Fibroblast of upper back skin (primary cell): ENCODE data around the gene COL26A1.
A peak's percentile ranks its signal among the peaks of the same experiment; 100 is the strongest.

Source experiments
- DNase-seq: peaks from one replicate; pipeline ENCODE4 v3.0.0-alpha.2; 2013

The COL26A1 gene

DNA sequence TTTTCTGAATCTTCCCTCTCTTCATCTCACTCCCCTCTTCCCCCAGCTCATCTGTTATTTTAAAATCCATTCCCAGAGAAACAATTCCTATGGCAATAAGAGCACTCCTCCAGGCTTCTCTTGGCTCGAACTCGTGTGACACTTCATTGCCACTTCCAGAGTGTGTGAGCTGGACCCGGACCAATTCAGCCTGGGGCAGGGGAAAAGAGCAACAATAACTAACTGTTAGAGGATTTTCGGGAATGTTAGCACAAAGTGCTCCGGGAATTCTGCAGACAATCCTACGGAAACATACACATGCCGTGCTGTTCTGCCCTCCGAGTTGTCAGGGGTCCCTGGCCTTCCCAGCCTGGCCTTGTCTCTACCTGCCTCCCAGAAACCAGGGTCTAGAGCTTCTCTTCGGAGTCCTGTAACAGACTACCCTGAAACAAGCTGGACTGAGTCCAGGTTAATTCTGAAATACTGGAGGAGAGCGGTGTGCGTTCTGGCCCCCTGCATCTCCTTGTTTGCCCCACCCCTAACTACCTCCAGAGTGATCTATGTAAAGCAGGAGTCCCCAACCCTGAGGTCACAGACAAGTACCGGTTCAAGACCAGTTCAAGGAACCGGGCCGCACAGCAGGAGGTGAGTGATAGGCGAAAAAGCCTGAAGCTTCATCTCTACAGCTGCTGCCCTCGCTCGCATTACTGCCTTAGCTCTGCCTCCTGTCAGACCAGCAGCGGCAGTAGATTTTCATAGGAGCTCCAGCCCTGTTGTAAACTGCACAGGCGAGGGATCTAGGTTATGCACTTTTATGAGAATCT is 11.3 kb downstream of the COL26A1 start:
- no peak for DNase-seq

DNA sequence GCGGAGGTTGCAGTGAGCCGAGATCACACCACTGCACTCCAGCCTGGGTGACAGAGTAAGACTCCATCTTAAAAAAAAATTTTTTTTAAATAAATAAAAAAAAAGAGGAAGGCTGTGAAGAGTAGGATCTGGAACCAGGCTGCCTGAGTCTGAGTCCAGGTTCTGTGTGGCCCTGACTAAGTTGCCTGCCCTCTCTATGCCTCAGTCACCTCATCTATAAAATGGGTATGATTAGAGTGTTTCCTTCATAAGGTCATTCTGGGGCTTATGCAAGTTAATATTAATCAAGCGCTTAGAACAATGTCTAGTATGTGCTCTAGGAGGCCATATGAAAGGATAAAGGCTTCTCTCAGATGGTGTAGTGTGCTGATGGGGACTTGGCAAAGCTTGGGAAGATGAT is 12.3 kb downstream of the COL26A1 start:
- no peak for DNase-seq

DNA sequence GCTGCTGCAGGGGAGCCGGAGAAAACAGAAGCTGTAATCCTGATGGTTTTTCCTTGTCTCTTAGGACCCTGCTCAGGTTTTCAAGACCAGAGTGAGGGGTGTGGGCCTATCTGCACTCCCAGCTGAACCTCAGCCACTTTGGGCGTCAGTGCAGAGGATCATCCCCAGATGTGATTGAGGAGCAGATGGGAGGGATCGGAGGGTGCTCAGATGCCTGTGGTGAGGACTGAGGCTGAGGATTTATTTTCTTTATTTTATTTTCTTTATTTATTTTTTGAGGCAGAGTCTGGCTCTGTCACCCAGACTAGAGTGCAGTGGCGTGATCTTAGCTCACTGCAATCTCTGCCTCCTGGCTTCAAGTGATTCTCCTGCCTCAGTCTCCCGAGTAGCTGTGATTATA is 13.9 kb downstream of the COL26A1 start:
- DNase-seq = no peak

DNA sequence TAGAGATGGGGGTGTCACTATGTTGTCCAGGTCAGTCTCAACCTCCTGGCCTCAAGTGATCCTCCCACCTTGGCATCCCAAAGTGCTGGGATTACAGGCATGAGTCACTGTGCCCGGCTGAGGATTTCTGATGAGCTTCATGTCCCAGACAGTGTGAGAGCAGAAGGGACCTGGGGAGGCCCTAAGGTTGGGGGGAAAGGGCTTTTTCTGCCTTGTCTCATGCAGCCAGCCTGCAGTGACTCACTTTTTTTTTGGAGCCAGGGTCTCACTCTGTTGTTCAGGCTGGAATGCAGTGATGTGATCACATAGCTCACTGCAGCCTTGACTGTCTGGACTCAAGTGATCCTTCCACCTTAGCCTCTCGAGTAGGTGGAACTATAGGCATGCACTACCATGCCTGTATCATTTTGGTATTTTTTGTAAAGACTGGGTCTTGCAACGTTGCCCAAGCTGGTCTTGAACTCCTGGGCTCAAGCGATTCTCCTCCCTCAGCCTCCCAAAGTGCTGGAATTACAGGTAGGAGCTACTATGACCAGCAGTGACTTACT is 14.6 kb downstream of the COL26A1 start:
- DNase-seq = peak; percentile 23

DNA sequence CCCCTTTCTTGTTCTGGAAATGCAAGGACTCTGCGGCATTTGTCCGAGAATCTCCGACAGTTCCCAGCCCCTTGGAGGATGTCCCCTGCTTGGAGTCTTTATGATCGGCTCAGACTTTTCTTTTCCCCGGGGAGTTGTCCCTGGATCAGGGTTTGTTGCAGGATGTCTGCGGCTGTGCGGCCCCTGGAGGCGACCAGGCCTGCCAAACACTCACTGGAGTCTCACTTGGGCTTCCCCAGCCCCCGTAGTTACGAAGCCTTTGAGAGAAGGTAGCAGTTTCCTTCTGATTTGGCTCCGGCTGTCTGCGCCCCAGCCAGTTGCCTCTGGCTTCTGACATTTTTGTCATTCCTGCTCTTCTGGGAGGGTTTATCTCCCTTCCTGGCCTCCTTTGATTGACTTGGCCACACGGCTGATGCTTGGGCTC is 16.1 kb downstream of the COL26A1 start:
- DNase-seq = peak; percentile 49

DNA sequence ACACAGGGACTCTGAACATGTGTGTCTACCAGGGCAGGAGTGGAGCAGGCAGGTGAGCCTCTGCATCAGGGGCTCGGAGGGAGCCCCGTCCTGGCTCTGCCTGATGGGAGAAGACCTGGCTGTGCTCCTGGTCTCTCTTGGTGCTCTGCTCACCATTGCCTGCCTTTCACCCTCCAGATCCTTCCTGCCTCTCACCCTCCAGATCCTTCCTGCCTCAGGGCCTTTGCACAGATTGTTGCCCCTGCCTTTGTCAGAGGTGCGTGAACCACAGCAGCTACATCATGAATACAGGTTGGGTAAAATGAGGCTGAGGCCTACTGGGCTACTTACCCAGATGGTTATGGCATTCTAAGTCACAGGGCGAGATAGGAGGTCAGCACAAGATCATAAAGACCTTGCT is 16.6 kb downstream of the COL26A1 start:
- no peak for DNase-seq

DNA sequence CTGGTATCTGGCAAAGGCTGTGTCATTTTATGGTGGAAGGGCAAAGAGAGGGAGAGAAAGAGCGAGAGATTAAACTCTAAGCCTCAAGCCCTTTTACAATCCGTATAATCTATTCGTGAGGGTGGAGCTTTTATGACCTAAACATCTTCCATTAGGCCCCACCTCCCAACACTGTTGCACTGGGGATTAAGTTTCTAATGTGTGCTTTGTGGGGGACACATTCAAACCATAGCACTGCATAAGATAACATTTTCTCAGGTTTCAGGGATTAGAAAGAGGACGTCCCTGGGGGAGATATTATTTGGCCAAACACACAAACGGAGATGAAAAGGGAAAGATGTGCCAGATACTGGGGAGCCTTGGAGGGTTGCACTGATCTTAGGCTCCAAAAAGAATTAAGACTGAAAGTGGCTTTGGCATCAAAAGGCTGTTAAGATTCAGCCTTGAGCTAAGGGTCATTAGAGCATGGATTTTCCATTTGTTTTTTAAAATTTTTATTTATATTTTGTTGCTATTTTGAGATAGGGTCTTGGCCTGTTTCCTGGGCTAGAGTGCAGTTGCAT is 19.0 kb downstream of the COL26A1 start:
- no peak for DNase-seq

DNA sequence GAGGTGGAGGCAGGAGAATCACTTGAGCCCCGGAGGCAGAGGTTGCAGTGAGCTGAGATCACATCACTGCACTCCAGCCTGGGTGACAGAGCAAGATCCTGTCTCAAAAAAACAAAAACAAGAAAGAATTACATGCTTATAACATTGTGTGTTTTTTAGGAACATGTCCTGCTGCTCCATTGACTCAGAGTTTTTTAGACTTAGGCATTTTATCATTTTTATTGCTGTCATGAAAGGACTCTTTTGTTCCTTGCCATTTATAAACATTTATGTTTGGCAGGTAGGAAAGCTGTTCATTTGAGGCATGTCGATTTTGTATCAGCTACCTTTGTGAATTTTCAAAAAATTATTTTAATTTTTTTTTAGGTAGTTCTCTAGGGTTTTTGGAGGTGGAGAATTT is 20.3 kb downstream of the COL26A1 start:
- DNase-seq = no peak

DNA sequence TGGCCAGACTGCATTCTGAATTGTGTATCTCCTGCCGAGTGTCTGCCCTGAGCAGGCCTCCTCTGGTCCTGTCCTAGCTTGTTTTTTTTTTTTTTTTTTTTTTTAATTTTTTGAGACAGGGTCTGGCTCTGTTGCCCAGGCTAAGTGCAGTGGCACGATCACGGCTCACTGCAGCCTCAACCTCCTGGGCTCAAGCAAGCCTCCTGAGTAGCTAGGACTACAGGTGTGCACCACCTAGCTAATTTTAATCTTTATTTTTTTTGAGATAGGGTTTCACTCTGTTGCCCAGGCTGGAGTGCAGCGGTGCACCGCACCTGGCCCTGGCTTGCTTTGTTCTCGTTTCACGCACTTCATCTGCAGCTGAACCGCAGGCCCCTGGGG is 23.5 kb downstream of the COL26A1 start:
- DNase-seq = no peak

DNA sequence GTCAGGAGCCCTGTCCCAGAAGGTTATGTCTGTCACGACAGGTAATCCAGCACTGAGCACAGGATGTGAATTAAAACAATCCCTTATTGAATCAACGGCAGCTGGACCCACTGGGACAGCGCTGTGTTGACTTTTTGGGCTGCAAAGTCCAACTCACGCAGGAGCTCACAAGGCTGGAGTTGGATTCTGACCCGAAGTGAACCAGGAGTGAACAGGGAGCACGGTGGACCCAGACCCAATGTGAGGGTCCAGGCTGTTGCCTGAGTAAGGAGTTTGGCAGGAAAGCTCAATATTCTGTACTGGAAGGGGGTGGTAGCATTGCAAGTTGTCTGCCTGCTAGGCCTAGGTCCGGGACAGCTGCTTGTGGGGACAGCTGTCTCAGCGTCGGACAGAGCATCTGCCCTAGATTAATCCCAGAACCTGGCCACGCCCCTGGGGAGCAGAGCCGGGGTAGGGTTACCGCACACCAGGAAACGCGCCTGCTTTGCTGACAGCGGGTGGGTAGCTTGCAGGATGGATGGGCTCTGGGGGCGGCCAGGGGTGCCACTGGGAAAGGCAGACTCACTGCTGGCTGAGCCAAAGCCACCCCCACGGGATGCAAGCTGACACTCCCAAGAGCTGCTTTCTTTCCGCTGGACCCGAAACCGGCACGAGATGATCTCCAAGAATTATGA is 24.0 kb downstream of the COL26A1 start:
- peak; percentile 56 for DNase-seq

DNA sequence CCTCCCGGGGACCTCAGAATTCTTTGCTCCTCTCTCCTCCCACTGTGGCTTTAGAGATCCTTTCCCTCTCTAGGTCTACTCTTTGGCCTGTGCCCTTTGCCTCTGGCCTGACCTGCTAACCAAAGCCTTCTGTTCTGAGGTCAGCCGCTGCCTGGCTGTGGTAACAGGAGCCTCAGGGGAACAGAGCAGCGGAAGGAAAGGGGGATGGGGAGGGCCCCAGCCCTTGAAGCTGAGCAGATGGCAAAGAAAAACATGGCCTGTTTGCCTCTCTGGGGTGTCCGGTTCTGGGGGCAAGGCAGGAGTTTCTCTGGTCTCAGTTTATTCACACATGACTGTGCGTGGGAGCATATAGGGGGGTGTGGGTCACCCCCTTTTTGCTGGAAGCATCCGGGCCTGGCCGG is 28.2 kb downstream of the COL26A1 start:
- DNase-seq = peak; percentile 28

DNA sequence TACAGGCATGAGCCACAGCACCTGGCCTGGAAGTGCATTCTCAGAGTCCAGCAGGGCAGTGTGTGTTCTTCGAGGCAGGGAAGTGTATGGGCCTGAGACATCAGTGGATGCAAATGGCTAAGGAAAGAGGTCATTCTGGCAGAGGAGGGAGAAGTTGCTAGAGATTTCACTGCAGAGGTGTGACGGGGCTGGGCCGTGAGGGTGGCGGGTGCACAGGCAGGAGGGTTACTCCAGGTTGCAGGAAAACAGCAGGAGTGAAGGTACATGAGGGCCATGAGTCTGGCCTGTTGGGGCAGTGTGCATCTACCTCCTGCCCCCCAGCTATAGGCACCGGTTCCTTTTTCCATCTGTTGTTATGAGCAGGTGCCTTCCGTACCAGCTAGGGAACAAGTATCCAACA is 29.3 kb downstream of the COL26A1 start:
- no peak for DNase-seq

DNA sequence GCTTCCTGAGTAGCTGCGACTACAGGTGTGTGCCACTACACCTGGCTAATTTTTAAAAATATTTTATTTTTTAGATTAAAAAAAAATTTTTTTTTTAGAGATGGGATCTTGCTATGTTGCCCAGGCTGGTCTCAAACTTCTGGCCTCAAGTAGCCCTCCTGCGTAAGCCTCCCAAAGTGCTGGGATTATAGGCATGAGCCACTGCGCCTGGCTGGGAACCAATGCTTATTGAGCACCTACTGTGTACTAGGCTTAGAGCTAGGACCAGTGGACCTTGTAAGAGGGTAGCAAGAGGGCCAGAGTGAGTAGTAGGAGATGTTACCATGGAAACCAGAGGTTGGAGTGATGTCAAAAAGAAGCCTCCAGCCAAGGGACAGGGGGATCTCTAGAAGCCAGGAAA is 31.2 kb downstream of the COL26A1 start:
- DNase-seq = no peak

DNA sequence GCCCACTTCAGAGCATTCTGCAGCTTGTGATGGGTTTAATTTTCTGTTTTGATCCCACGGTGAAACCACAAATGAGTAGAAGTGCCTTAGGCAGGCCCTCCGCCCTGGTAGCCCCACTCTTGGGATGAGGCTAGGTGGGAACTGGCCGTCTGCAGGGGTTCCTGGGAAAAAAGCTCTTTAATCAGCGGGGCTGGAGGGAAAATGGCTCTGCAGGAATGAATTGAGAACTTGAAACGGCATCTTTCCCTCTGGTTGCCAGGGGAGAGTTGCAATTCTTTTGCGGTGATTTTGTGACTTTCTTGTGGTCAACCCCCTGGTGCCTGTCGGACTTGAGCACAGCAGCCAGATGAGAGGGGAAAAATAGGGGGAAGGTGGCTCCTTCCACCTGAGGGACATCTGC is 32.7 kb downstream of the COL26A1 start:
- no peak for DNase-seq

DNA sequence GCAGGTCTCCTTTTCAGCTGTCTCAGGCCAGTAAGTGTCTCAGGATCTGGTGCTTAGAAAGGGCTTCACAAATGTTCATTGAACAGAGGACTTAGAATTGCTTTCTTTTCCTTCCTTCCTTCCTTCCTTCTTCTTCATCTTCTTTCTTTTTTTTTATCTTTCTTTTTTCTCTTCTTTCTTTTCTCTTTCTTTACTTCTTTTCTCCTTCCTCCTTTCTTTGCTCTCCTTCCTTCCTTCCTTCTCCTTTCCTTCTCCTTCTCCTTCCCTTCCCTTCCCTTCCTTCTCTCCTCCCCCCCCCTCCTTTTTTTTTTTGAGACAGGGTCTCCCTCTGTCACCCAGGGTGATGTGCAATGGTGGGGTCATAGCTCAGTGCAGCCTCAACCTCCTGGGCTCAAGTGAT is 34.6 kb downstream of the COL26A1 start:
- no peak for DNase-seq

DNA sequence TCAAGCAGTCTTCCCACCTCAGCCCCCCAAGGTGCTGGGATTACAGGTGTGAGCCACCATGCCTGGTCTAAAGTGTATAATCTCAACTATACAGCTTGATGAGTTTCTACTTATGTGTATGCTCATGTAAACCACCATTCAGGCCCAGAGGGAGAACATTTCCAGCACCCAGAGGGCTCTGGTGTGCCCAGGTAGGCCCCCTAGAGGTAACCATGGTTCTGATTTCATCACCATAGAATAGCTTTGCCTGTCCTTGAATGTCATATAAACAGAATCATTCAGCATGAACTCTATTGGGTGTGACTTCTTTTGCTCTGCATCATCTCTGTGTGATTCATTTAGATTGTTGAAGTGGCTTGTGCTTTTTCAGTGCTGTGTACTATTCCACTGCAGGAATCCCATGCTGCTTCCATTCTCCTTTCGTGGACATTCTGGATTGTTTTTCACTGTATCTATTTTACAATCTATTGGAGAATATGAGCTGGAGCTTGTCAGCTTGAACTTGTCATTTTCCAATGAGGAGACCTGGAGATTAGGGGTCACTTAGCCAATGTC is 35.2 kb downstream of the COL26A1 start:
- DNase-seq = no peak

DNA sequence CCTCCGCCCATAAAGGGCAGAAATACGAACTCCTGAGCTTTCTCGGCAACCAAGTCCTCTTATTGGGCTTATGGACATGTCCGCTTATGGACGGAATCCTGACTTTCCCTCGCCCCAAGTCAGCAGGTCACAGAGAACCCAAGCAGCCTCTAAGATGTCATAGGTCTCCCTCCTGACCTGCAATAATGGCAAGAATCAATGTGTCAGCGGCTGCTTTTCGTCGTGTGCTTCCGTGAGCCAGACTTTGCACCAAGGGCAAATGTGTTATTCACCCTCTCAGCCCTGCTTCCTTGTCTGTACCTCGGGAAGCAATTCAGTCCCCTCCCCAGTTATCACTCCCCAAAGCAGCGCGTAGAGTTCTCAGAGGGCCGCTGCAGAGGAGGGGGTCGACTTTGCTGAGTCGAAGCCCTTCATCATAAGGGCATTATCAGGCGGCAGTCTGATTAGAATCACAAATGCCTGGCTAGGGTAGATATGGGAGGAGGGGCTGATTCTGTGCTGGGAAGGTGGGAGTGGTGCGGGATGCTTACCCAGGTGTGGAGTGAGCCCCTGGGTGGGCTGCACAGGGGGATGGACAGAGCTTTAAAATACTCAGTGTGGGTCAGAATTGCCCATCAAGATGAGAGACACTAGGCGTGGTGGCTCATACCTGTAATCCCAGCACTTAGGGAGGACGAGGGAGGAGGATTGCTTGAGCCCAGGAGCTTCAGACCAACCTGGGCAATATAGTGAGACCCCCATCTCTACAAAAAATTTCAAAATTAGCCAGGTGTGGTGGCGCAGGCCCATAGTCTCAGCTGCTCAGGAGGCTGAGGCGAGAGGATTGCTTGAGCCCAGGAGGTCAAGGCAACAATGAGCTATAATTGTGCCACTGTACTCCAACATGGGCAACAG is 36.0 kb downstream of the COL26A1 start:
- no peak for DNase-seq

DNA sequence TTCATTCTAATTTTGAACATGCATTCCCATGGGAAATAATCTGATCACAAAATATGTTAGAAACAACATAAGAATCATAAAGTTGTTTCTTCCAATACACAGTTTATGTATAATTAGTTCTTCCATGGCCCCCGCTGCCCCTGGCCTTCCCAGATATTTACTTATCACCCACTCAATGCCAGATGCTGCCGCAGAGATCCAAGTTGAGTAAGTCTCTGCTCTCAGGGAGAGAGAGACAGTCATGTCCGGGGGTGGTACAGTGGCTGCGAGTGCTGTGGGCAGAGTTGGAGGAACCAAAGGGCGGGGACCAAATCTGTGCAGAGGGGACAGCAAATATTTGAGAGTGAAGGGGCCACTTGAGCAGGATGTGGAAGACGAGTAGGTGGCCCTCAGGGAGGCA is 37.1 kb downstream of the COL26A1 start:
- DNase-seq = no peak

DNA sequence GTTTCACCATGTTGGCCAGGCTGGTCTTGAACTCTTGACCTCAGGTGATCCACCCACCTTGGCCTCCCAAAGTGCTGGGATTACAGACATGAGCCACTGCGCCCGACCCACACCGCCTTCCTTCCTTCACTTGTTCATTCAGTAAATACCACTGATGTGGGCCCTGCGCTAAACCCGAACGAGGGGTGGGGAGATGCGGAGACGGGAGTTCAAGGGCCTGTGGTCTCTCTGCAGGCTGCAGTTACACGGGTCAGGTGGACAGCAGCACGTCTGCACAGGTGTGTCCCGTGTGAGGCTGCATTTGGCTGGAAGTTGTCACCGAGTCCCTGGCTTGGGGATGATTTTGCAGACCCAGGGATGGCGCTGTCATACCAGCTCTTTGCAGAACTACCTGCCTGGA is 38.1 kb downstream of the COL26A1 start:
- DNase-seq = no peak

DNA sequence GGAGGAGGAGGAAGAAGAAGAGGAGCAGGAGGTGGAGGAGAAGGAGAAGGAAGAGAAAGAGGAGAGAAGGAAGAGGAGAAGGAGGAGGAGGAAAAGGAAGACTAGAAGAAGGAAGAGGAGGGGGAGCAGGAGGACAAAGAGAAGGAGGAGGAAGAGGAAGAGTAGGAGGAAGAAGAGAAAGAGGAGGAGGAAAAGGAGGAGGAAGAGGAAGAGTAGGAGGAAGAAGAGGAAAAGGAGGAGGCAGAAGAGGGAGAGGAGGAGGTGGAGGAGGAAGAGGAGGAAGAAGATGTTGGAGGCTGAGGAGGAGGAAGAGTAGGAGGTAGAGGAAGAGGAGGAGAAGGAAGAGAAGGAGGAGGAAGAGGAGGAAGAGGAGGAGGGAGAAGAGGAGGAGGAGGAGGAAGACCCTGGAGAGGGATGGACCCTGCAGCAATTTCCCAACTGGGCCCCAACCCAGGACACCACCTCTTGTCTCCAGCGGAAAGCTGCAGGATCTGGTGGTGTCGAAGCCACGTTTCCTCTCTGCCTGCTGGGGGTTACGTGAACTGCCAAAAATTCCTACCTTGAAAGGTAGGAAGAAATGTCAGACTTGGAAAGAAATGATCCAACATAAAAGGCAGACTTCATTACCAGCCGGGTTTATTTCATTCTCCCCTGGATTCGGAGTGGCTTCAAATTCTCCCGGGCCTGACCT is 38.9 kb downstream of the COL26A1 start:
- no peak for DNase-seq

DNA sequence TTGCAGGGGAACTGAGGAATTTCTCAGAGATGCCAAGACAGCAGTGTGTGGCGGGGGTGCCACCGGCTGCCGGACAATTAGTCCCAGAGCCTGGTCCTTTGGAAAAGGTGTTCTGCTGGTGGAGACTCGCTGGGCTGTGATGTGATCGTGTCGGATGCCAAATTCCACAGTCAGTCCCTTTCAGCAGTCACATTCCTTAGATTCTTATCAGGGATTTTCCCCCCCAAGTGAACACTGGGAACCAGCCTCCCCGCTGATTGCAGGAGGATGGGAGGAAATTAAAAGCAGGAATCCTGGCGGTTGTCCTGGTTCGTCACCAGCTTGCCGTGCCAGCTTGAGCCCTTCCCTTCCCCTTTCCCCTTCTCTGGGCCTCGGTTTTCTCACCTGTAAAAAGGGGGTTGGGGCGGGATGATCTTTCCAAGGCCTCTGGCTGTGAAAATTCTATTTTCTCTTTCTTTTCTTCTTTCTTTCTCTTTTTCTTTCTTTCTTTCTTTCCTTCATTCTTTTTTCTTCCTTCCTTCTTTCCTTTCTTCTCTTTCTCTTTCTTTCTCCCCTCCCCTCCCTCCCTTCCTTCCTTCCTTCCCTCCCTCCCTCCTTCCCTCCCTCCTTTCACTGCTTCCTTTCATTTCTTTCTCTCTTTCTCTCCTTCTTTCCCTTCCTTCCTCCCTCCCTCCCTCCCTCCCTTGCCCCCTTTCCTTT is 39.6 kb downstream of the COL26A1 start:
- peak; percentile 85 for DNase-seq
